K562 (cell line): ENCODE data around the gene FTO. TPM values are rescaled to one million over a fixed set of nuclear protein-coding genes. Genes with fewer than 3 reads are reported as not detected.

Experiments
- ATAC-seq: fragments of 200-7000 bp; cut with Tn5 transposase; 3 replicates; pipeline ENCODE4 v1.9.1; 2020; ENCODE audit warnings: moderate library complexity
- BruUV-seq: library from RNA; stranded (reverse); fragments of 400-500 nt; replicated peaks from 2 replicates; lab custom pipeline; 2021; lab: Mats Ljungman, UMichigan
- CTCF ChIA-PET: fragments of 300-600 bp; formaldehyde crosslinking; extraction: SDS; loops from one replicate; lab custom pipeline; 2021; ENCODE audit warnings: low intra/inter-chr PET ratio; lab: Yijun Ruan, JAX
- POLR2A ChIA-PET: fragments of 300-600, 350-650 bp; sonication (Branson Sonifier 250); formaldehyde crosslinking; extraction: SDS; loops from one replicate; lab custom pipeline; 2021; ENCODE audit warnings: antibody characterized with exemption, inconsistent platforms; lab: Yijun Ruan, JAX
- DNase-seq, 4 experiments: peaks; one replicate each; pipeline versions ENCODE4 v3.0.0 to v3.0.0-alpha.2; 2011 to 2018; ENCODE audit warnings: low spot score in 3 of 4, mixed read lengths in 3 of 4; ENCODE audit errors: extremely low read depth in 1 of 4
- FAIRE-seq: peaks from 2 replicates; lab custom pipeline; 2011; peaks lifted over from hg19 to GRCh38; lab: Jason Lieb, UNC
- H2AFZ ChIP-seq: 2 replicates; pipeline ENCODE4 v1.6.0; 2011; ENCODE audit warnings: low read depth, low read length, control low read depth, inconsistent platforms
- H3K27ac ChIP-seq: fragments of 200-600 bp; 3 replicates; pipeline ENCODE4 v1.8.0; 2011; ENCODE audit warnings: low read depth, mild to moderate bottlenecking, control low read depth, inconsistent platforms, low read length, moderate library complexity, mixed read lengths; ENCODE audit errors: extremely low read depth
- H3K27me3 ChIP-seq, 2 experiments: fragments of 300-600 bp in 1 of 2; 2 replicates in 1 of 2; 3 replicates in 1 of 2; pipeline versions ENCODE4 v1.6.0 to v1.8.0; 2011; ENCODE audit warnings: inconsistent platforms in 2 of 2, low read length in 2 of 2, mild to moderate bottlenecking in 1 of 2, mixed read lengths in 1 of 2, moderate library complexity in 1 of 2; ENCODE audit not compliant: control insufficient read depth in 2 of 2, insufficient read depth in 2 of 2
- H3K36me3 ChIP-seq: fragments of 300-600 bp; 3 replicates; pipeline ENCODE4 v1.8.0; 2011; ENCODE audit warnings: mild to moderate bottlenecking, low read length, inconsistent platforms; ENCODE audit not compliant: control insufficient read depth, insufficient read depth
- H3K4me1 ChIP-seq, 2 experiments: fragments of 200-600 bp in 1 of 2; replicated peaks in 1 of 2; 2 replicates in 1 of 2; 3 replicates in 1 of 2; pipeline versions ENCODE4 v1.5.1 to v1.8.0; 2011; ENCODE audit warnings: inconsistent platforms in 2 of 2, low read length in 2 of 2, mild to moderate bottlenecking in 1 of 2, mixed read lengths in 1 of 2, moderate library complexity in 1 of 2; ENCODE audit not compliant: control insufficient read depth in 2 of 2, insufficient read depth in 2 of 2
- H3K4me2 ChIP-seq: 2 replicates; pipeline ENCODE4 v1.6.1; 2011; ENCODE audit warnings: low read length, control low read depth, inconsistent platforms, mixed read lengths; ENCODE audit not compliant: insufficient read depth
- H3K4me3 ChIP-seq: fragments of 200-600 bp; sonication (generic), shearing (Covaris generic); 2 replicates; pipeline ENCODE4 v1.5.1; 2016; ENCODE audit warnings: control low read depth, inconsistent platforms
- H3K79me2 ChIP-seq: fragments of 200-600 bp; 3 replicates; pipeline ENCODE4 v1.8.0; 2011; ENCODE audit warnings: low read length, inconsistent platforms; ENCODE audit not compliant: control insufficient read depth, insufficient read depth
- H3K9ac ChIP-seq, 2 experiments: 2 replicates each; pipeline versions ENCODE4 v1.6.0 to v1.6.1; 2011; ENCODE audit warnings: low read depth in 2 of 2, low read length in 2 of 2, control low read depth in 1 of 2, inconsistent platforms in 1 of 2, mild to moderate bottlenecking in 1 of 2, mixed read lengths in 1 of 2; ENCODE audit not compliant: insufficient read depth in 1 of 2
- H3K9me1 ChIP-seq: one replicate; pipeline ENCODE4 v1.6.0; 2011; ENCODE audit warnings: inconsistent platforms, mild to moderate bottlenecking, low read length, moderate library complexity; ENCODE audit not compliant: control insufficient read depth, insufficient read depth
- H3K9me3 ChIP-seq: replicated peaks from 2 replicates; pipeline ENCODE4 v1.5.1; 2011; ENCODE audit warnings: low read depth, low read length, inconsistent platforms; ENCODE audit not compliant: control insufficient read depth, insufficient read depth
- H4K20me1 ChIP-seq: replicated peaks from 2 replicates; pipeline ENCODE4 v1.6.1; 2011; ENCODE audit warnings: low read length, inconsistent platforms, mixed read lengths; ENCODE audit not compliant: control insufficient read depth, insufficient read depth
- BMI1 ChIP-seq: fragments of 150-350 bp; IDR thresholded peaks from 2 replicates; pipeline ENCODE4 v1.6.1; 2014; ENCODE audit warnings: low read length
- MLX ChIP-seq, 2 experiments: fragments of 450-650 bp in 1 of 2; sonication (generic) in 1 of 2; formaldehyde crosslinking; conservative IDR thresholded peaks; 2 replicates each; pipeline versions ENCODE4 v1.4.0 to v1.8.1; 2020 to 2022; ENCODE audit warnings: mild to moderate bottlenecking in 1 of 2, missing genetic modification reagents in 1 of 2
- MNT ChIP-seq, 2 experiments: fragments of 450-650 bp; conservative IDR thresholded peaks; 2 replicates each; pipeline ENCODE4 v1.6.1; 2017; ENCODE audit warnings: mild to moderate bottlenecking in 2 of 2, moderate library complexity in 2 of 2
- NKRF ChIP-seq: fragments of 450-650 bp; IDR thresholded peaks from 2 replicates; pipeline ENCODE4 v1.6.1; 2016; ENCODE audit warnings: borderline replicate concordance
- POU5F1 ChIP-seq: fragments of 150-350 bp; IDR thresholded peaks from 2 replicates; pipeline ENCODE4 v1.6.1; 2014; ENCODE audit warnings: borderline replicate concordance, low read length, low read depth, mild to moderate bottlenecking; ENCODE audit not compliant: partially characterized antibody
- RREB1 ChIP-seq: fragments of 250-450 bp; sonication (Bioruptor Pico); IDR thresholded peaks from 2 replicates; pipeline ENCODE4 v1.4.0; 2020
- XRCC3 ChIP-seq: fragments of 450-650 bp; IDR thresholded peaks from 2 replicates; pipeline ENCODE4 v1.6.1; 2017; ENCODE audit warnings: mild to moderate bottlenecking, moderate library complexity
- ZNF140 ChIP-seq: fragments of 250-450 bp; sonication (Bioruptor Pico); IDR thresholded peaks from 2 replicates; pipeline ENCODE4 v1.8.0; 2021; ENCODE audit warnings: moderate library complexity, mild to moderate bottlenecking, inconsistent platforms
- ZNF695 ChIP-seq: fragments of 450-650 bp; formaldehyde crosslinking; IDR thresholded peaks from 2 replicates; pipeline ENCODE4 v1.4.0; 2020; ENCODE audit warnings: mild to moderate bottlenecking, moderate library complexity
- ZSCAN29 ChIP-seq: fragments of 450-650 bp; IDR thresholded peaks from 2 replicates; pipeline ENCODE4 v1.6.1; 2017
- WGBS: fragments of 100-300 bp; shearing (Covaris generic); methylation state at CpG from one replicate; pipeline ENCODE4 v1.1.6; 2016; ENCODE audit warnings: low coverage, mixed read lengths; ENCODE audit not compliant: insufficient coverage; ENCODE audit errors: missing lambda C conversion rate; 5-methylcytosine and 5-hydroxymethylcytosine counted together
- in situ Hi-C: fragments of 300-500 bp; cut with MboI; formaldehyde crosslinking; loops from 4 replicates; pipeline ENCODE4 v1.15.0; 2018; ENCODE audit warnings: inconsistent platforms, mixed read lengths
- intact Hi-C: fragments of 100-400 bp; cut with micrococcal nuclease; formaldehyde crosslinking; loops from 2 replicates; pipeline ENCODE4 v1.14.2; 2022
- polyA plus RNA-seq, 8 experiments: library from polyadenylated mRNA; depleted of rRNA in 4 of 8; stranded (reverse) in 5 of 8; unstranded in 3 of 8; fragments of >200 nt; fragmentation: Nextera tagmentation in 2 of 8; fragmentation: Illumina TruSeq in 1 of 8; extraction: Ambion mirVana in 2 of 8; extraction: Trizol in 1 of 8; gene quantifications; 2 replicates each; pipeline versions ENCODE4 v1.2.1 to v1.2.3, GENCODE V29; 2011 to 2014; ENCODE audit warnings: inconsistent platforms in 1 of 8, missing spikeins in 1 of 8
- total RNA-seq, 7 experiments: library from RNA; depleted of rRNA in 6 of 7; stranded (reverse); fragments of >200 nt in 6 of 7; fragmentation: Illumina TruSeq in 2 of 7; extraction: Trizol in 2 of 7; gene quantifications; 2 replicates each; pipeline versions ENCODE4 v1.2.1 to v1.2.3, GENCODE V29; 2011 to 2021; ENCODE audit warnings: low replicate concordance in 1 of 7

FTO gene
- total and polyA plus RNA-seq, 9 of the 15 experiments (the other 6 are each of a cell fraction or from before 2014, with no cell fraction given) = 11.3 to 27.7 (median 25.5) TPM

- ChIA-PET CTCF (no interaction called here), POLR2A (no interaction called here)
- Histone ChIP-seq H2AFZ (no peak overlapping the region), H3K27me3 (peaks cover 0 to 5% of the 10 kb centered on the region in 2 experiments; a peak in 1 of 5 replicates), H3K27ac (no peak overlapping the region), H3K36me3 (no peaks in the 10 kb centered on the region), H3K4me1 (no peaks in the 10 kb centered on the region), H3K9me1 (no peaks in the 10 kb centered on the region), H3K4me3 (no peak overlapping the region)
- ATAC-seq = no peak
- intact Hi-C loops = no loop called here
- no TSS peak for BruUV-seq
- in situ Hi-C loops = no loop called here
- TF ChIP-seq NKRF (no peak), ZNF140 (CRISPR knock-in tag) (no peak), RREB1 (no peak), ZNF695 (CRISPR knock-in tag) (no peak), XRCC3 (no peak), POU5F1 (no peak), BMI1 (no peak), ZSCAN29 (no peak), MNT (conservative IDR thresholded peaks at IDR 0.05) (no peak), MLX (CRISPR knock-in tag; conservative IDR thresholded peaks at IDR 0.05) (no peak)
- TF ChIP-seq, all 486 proteins: peak for 0
- WGBS = 3% methylated on average over 7 of the region's 7 CpGs
- no peaks in the 10 kb centered on the region for H4K20me1 ChIP-seq
- H3K4me2 ChIP-seq = no peak overlapping the region
- H3K9ac ChIP-seq = no peak overlapping the region
- no peaks in the 10 kb centered on the region for H3K9me3 ChIP-seq
- DNase-seq (no peak), FAIRE-seq (no peak)
- H3K79me2 ChIP-seq = no peaks in the 10 kb centered on the region
These were observed 376.6 kb downstream of the FTO start for GRCh38 chr16:54080524-54081008.
